Type B pancreatic cell (in vitro differentiated cells): ENCODE data around the gene DNAH11. TPM values are rescaled to one million over a fixed set of nuclear protein-coding genes. Genes with fewer than 3 reads are reported as not detected.

ENCODE experiments used
- DNase-seq: peaks from one replicate; pipeline ENCODE4 v3.0.0; 2021; ENCODE audit warnings: mixed read lengths; ENCODE audit not compliant: unreplicated experiment; ENCODE audit errors: extremely low spot score
- H3K27ac Mint-ChIP-seq: 2 replicates; pipeline ENCODE4 v1.8.0; 2021; ENCODE audit warnings: mild to moderate bottlenecking, mixed read lengths
- H3K27me3 Mint-ChIP-seq: 2 replicates; pipeline ENCODE4 v1.8.0; 2021; ENCODE audit warnings: mixed read lengths
- H3K36me3 Mint-ChIP-seq: 2 replicates; pipeline ENCODE4 v1.8.0; 2021; ENCODE audit warnings: mixed read lengths
- H3K4me1 Mint-ChIP-seq: one replicate; pipeline ENCODE4 v1.8.0; 2021; ENCODE audit warnings: mixed read lengths; ENCODE audit not compliant: unreplicated experiment
- H3K4me3 Mint-ChIP-seq: 2 replicates; pipeline ENCODE4 v1.8.0; 2021; ENCODE audit warnings: mild to moderate bottlenecking, mixed read lengths
- H3K9me3 Mint-ChIP-seq: 2 replicates; pipeline ENCODE4 v1.8.0; 2021; ENCODE audit warnings: mixed read lengths
- long read RNA-seq: library from polyadenylated mRNA; unstranded; transcript quantifications from one replicate; pipeline ENCODE4 v2.0.0, GENCODE V29; 2020
- total RNA-seq: library from RNA; stranded (reverse); gene quantifications from 2 replicates; pipeline ENCODE4 v1.2.1, GENCODE V29; 2021; ENCODE audit warnings: low replicate concordance
- TF ChIP-seq, protein P1 (sequence below): fragments of 200-600 bp; sonication (generic); conservative IDR thresholded peaks from 2 replicates; pipeline ENCODE4 v1.5.0; 2021; ENCODE audit warnings: antibody characterized with exemption, mild to moderate bottlenecking

DNAH11 gene, protein sequence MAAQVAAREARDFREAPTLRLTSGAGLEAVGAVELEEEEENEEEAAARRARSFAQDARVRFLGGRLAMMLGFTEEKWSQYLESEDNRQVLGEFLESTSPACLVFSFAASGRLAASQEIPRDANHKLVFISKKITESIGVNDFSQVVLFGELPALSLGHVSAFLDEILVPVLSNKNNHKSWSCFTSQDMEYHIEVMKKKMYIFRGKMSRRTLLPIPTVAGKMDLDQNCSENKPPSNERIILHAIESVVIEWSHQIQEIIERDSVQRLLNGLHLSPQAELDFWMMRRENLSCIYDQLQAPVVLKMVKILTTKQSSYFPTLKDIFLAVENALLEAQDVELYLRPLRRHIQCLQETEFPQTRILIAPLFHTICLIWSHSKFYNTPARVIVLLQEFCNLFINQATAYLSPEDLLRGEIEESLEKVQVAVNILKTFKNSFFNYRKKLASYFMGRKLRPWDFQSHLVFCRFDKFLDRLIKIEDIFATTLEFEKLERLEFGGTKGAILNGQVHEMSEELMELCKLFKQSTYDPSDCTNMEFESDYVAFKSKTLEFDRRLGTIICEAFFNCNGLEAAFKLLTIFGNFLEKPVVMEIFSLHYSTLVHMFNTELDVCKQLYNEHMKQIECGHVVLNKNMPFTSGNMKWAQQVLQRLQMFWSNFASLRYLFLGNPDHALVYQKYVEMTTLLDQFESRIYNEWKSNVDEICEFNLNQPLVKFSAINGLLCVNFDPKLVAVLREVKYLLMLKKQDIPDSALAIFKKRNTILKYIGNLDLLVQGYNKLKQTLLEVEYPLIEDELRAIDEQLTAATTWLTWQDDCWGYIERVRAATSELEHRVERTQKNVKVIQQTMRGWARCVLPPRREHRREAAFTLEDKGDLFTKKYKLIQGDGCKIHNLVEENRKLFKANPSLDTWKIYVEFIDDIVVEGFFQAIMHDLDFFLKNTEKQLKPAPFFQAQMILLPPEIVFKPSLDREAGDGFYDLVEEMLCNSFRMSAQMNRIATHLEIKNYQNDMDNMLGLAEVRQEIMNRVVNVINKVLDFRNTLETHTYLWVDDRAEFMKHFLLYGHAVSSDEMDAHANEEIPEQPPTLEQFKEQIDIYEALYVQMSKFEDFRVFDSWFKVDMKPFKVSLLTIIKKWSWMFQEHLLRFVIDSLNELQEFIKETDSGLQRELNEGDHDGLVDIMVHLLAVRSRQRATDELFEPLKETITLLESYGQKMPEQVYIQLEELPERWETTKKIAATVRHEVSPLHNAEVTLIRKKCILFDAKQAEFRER (N-terminal part only)
- total RNA-seq: 1.0 and 3.2 TPM in 2 replicates
- long read RNA-seq, partial matches to known transcripts: 0 of 1 reads
- long read RNA-seq, other reads (novel, unspliced or antisense): 1 of 1 reads

DNA sequence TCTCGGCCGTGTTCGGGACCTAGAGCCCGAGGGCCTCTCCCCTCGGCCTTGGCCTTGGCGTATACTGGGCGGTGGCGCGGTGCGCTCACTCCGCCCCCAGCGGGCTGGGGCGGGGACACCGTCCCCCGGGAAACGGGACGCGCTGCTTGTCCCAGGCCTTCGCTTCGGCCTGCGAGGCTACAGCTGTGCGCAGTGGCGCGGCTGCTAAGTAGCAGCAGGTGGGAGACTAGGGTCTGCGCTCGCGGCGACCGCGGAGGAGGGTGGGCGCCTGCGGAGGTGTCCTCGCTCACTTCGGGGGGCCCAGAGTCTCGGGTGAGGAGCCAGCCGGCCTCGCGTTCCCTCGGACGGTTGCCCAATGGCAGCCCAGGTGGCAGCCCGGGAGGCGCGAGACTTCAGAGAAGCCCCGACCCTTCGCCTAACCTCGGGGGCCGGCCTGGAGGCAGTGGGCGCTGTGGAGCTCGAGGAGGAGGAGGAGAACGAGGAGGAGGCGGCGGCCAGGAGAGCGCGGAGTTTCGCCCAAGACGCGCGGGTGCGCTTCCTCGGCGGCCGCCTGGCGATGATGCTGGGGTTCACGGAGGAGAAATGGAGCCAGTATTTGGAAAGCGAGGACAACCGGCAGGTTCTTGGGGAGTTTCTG lies at the start of gene DNAH11:
Gene DNAH11, plus strand, starts transcription at position 149 of the 637 bp plus-strand sequence. Its CDS starts 207 bp downstream, at position 356.
- no peaks in the 10 kb centered on the region for H3K4me1 Mint-ChIP-seq
- H3K9me3 Mint-ChIP-seq: no peaks in the 10 kb centered on the region
- H3K36me3 Mint-ChIP-seq: no peaks in the 10 kb centered on the region
- H3K27me3 Mint-ChIP-seq: peaks cover 82% of the 10 kb centered on the region
- TF ChIP-seq, protein P1, sequence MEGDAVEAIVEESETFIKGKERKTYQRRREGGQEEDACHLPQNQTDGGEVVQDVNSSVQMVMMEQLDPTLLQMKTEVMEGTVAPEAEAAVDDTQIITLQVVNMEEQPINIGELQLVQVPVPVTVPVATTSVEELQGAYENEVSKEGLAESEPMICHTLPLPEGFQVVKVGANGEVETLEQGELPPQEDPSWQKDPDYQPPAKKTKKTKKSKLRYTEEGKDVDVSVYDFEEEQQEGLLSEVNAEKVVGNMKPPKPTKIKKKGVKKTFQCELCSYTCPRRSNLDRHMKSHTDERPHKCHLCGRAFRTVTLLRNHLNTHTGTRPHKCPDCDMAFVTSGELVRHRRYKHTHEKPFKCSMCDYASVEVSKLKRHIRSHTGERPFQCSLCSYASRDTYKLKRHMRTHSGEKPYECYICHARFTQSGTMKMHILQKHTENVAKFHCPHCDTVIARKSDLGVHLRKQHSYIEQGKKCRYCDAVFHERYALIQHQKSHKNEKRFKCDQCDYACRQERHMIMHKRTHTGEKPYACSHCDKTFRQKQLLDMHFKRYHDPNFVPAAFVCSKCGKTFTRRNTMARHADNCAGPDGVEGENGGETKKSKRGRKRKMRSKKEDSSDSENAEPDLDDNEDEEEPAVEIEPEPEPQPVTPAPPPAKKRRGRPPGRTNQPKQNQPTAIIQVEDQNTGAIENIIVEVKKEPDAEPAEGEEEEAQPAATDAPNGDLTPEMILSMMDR: peak; percentile 19
- no peak for DNase-seq
- H3K4me3 Mint-ChIP-seq: peak within 1 kb of the TSS; percentile 71
- H3K27ac Mint-ChIP-seq: no peak within 1 kb of the TSS

DNA sequence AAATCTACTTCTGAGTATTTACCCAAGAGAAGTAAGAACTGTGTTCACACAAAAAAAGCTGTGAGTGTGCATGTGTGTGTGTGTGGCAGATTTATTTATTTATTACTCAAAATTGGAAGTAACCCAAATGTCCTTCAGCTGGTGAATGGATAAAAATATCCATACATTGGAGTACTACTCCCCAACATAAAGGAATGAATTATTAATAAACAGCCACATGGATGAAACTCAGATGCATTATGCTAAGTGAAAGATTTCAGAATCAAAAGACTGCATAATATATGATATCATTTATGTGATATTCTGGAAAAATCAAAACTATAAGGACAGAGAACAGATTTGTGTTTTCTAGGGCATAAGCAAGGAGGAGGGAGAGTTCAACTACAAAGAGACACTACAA lies 47.1 kb upstream of the DNAH11 start:
- H3K4me1 Mint-ChIP-seq: no peaks in the 10 kb centered on the region
- no peak overlapping the region for H3K4me3 Mint-ChIP-seq
- DNase-seq: no peak
- TF ChIP-seq, protein P1: no peak
- H3K36me3 Mint-ChIP-seq: peaks cover 15% of the 10 kb centered on the region
- H3K27ac Mint-ChIP-seq: no peak overlapping the region
- H3K9me3 Mint-ChIP-seq: peaks cover 9% of the 10 kb centered on the region
- H3K27me3 Mint-ChIP-seq: no peaks in the 10 kb centered on the region

DNA sequence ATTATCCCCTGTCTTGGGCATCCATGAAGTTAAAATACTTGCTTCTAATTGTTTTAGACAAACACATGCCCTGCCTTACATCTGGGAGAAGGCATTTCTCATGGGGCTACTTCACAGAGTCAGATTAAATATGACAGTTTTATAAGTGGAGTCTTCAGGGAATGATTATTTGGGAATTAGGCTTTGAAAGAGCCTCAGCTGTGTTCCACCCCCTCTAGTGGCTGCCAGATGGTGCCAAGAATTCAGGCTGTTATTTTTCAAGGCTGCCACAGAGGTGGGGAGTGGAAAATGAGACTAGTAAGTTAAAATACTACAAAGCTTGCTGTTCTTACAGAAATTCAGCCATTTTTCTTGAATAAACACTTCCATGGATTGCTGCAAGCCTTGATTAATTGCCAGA lies 45.8 kb upstream of the DNAH11 start:
- no peaks in the 10 kb centered on the region for H3K27me3 Mint-ChIP-seq
- TF ChIP-seq, protein P1: no peak
- no peak overlapping the region for H3K4me3 Mint-ChIP-seq
- no peak for DNase-seq
- H3K27ac Mint-ChIP-seq: no peak overlapping the region
- peaks cover 15% of the 10 kb centered on the region for H3K9me3 Mint-ChIP-seq
- no peaks in the 10 kb centered on the region for H3K4me1 Mint-ChIP-seq
- peaks cover 14% of the 10 kb centered on the region for H3K36me3 Mint-ChIP-seq

DNA sequence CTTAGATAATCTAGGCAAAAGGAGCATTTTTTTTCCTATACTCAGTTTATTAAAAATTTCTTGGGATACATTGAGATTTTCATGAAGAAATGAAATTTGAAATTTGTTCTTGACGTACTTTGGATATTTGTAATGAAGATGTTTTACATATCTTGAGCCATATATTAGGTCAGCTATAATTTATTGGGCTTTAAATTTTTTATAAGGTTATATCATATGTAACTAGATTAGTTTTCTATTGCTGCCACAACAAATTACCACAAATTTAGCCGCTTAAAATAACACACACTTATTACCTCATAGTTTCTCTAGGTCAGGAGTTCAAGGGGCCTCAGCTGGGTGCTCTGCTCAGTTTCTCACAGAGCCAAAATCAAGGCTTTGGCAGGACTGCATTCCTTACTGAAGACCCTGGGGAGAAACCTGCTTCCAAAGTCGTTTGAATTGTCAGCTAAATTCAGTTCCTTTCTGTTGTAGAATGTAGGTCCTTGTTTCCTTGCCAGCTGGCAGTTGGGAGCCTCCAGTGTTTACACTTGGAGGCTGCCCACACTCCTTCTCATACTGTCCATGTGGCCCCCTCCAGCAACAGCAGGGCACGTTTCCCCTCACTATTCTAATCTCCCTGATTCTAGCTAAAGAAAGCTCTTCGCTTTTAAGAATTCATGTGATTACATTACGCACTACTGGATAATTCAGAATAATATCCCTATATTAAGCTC lies 42.6 kb upstream of the DNAH11 start:
- H3K27me3 Mint-ChIP-seq: no peaks in the 10 kb centered on the region
- H3K4me1 Mint-ChIP-seq: peaks cover 10% of the 10 kb centered on the region
- H3K36me3 Mint-ChIP-seq: peaks cover 23% of the 10 kb centered on the region
- no peak for DNase-seq
- peaks cover 21% of the 10 kb centered on the region for H3K9me3 Mint-ChIP-seq
- H3K4me3 Mint-ChIP-seq: no peak overlapping the region
- TF ChIP-seq, protein P1: no peak
- H3K27ac Mint-ChIP-seq: no peak overlapping the region
